ENCODE data around the gene PDLIM4.

PDLIM4 gene

DNA sequence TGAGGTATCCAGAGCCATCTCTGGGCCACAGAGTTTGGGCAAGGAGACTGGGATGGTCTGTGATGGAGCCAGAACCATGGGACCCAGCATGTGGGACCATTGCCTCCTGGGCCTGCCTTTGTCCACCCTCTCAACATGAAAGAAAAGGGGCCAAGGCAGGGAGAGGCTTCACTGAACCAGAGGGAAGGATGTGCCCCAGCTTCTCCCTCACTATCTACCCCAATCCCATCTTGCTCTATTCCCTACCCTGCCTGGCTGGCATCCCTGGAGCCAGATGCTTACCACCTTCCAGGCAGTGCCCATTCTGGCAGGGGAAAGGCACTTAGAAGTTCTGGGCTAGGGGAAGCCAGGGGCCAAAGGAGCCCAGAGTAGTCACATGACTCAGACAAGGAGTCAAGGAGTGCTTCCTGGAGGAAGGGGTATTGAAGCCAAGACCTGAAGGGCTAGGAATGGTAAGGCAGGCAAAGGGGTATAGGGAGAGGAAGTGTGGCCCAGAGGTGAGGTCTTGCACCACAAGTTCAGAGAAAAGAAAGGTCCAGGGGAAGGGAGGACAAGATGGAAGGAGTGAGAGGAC lies 9.8 kb downstream of the PDLIM4 start:
- Histone ChIP-seq H2BK15ac (ENCODE audit: low read length) (no peak overlapping the region), H3K18ac (ENCODE audit: low read length) (peak overlapping the region; percentile 42), H2BK120ac (ENCODE audit: low read depth, low read length) (no peak overlapping the region), H3K23ac (ENCODE audit: low read depth, low read length, poor library complexity) (no peak overlapping the region), H3K9ac (ENCODE audit: low read depth, low read length, poor library complexity) (no peak overlapping the region), H3K27me3 (ENCODE audit: control insufficient read depth in 3 of 3, insufficient read depth in 3 of 3, low read depth in 1 of 3, low read length in 3 of 3) (no peaks in the 10 kb centered on the region), H3K79me1 (ENCODE audit: low read depth, low read length) (no peaks in the 10 kb centered on the region), H3K4me2 (ENCODE audit: insufficient read depth, low read length, poor library complexity, severe bottlenecking) (no peak overlapping the region), H2AK5ac (ENCODE audit: low read depth, low read length) (no peak overlapping the region), H4K91ac (ENCODE audit: low read depth, low read length, poor library complexity) (no peak overlapping the region), H3K4ac (ENCODE audit: low read length) (no peak overlapping the region), H3K4me1 (ENCODE audit: control insufficient read depth in 2 of 2, insufficient read depth in 1 of 2, low read depth in 1 of 2, low read length in 2 of 2) (peaks cover 4 to 31% of the 10 kb centered on the region in 2 donors), H3K36me3 (replicated peaks in 1 of 2; ENCODE audit: control insufficient read depth in 2 of 2, insufficient read depth in 2 of 2, low read length in 2 of 2) (peaks cover 0 to 8% of the 10 kb centered on the region in 2 donors), H2BK12ac (ENCODE audit: low read length) (no peak overlapping the region), H2BK5ac (ENCODE audit: low read length) (no peak overlapping the region), H4K8ac (ENCODE audit: low read depth, low read length) (no peak overlapping the region), H3K4me3 (ENCODE audit: low read length in 2 of 2) (no peak overlapping the region), H3K14ac (ENCODE audit: low read length) (peak overlapping the region; percentile 50), H3K27ac (replicated peaks; ENCODE audit: low read length) (no peak overlapping the region), H3K9me3 (replicated peaks in 1 of 2; ENCODE audit: control insufficient read depth in 2 of 2, insufficient read depth in 1 of 2, low read depth in 1 of 2, low read length in 2 of 2) (no peaks in the 10 kb centered on the region), H2AFZ (ENCODE audit: low read length) (no peak overlapping the region)
- no peak for DNase-seq (ENCODE audit: low spot score)

DNA sequence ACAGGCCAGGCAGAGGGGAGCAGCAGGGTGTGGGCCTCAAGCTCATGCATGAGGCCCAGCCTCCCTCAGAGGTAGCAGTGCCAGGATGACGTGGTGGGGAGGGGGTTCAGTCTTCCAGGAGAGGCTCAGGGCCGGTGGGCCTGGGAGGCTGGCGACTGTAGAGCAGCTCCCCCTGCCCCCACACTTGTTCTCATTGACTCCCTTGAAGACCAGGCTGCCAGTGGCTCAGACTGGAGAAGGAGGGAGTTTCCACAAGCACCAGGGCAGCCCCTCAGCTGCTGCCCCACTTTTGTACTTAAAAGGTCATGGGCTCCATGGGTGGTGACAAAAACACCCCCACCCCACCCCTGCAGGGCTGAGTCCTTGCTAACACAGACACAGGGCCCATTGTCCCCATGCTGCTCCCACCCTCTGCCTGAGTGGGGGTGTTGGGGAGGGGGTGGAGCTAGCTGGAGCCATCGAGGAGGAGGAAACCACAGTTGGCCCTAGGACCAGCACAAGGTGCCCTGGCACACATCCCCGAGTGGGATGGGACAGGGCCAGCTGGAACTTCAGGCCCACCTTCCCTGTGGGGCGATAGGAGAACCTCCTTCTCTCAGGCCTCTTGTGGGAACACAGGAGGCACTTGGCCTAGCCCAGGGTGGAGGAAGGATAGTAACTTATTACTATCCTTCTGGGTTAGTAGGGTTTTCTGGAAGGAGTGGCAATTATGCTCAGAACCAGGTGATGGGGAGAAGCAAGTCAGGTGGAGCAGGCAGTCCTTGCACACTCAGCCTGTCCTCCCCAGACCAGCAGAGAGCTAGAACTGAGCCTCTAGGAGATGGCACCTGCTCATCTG lies 10.7 kb downstream of the PDLIM4 start:
- DNase-seq (ENCODE audit: low spot score) = no peak
- no CpG with 5 or more reads among the region's 6 CpGs for WGBS, 2 donors (ENCODE audit: extremely low coverage in 2 of 2, insufficient read length in 2 of 2, insufficient replicate concordance in 1 of 2)
- H3K18ac ChIP-seq (ENCODE audit: low read length) = peak overlapping the region; percentile 73

DNA sequence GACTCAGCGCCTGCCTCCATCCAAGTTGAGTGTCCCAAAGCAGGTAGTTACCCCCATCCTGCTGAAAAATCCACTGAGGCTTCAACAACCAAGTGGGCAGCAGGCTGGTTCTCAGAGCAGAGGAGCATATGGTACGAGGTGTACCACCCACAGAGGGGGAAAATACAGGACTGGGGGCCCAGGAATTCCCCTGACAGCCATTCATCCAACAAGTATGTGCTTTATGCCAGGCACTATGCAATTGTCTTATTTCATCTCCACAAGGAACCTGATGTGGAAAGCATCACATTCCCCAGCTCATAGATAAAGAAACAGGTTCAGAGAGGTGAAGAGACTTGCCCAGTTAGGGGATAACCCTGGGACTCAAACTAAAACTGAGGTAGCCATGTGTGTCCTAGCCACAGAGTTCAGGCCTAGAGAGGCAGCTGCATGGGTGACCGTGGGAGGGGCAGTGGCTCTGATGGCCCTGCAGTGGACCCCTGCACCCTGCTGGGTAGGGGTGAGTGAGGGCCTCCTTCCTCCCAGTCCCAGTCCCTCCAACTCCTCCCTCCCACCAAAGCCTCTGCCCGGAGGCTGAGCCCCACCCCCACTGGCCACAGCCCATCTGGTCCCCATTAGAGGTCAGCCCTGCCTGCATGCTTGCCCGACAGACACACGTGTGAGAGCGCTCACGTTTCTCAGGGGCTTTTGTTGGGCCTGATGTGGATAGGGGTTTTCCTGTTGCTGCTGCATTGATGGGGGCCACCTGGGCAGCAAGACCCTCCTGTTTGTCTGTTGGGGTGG lies 11.5 kb downstream of the PDLIM4 start:
- Histone ChIP-seq H3K27me3 (ENCODE audit: control insufficient read depth in 3 of 3, insufficient read depth in 3 of 3, low read depth in 1 of 3, low read length in 3 of 3) (no peaks in the 10 kb centered on the region), H3K4me3 (ENCODE audit: low read length in 2 of 2) (no peak overlapping the region), H3K27ac (replicated peaks; ENCODE audit: low read length) (no peak overlapping the region), H3K14ac (ENCODE audit: low read length) (no peak overlapping the region), H3K9me3 (replicated peaks in 1 of 2; ENCODE audit: control insufficient read depth in 2 of 2, insufficient read depth in 1 of 2, low read depth in 1 of 2, low read length in 2 of 2) (no peaks in the 10 kb centered on the region), H4K91ac (ENCODE audit: low read depth, low read length, poor library complexity) (no peak overlapping the region), H4K8ac (ENCODE audit: low read depth, low read length) (no peak overlapping the region), H2BK12ac (ENCODE audit: low read length) (no peak overlapping the region), H3K4me2 (ENCODE audit: insufficient read depth, low read length, poor library complexity, severe bottlenecking) (no peak overlapping the region), H2BK120ac (ENCODE audit: low read depth, low read length) (peak overlapping the region; percentile 39), H2AFZ (ENCODE audit: low read length) (peak overlapping the region; percentile 59), H3K9ac (ENCODE audit: low read depth, low read length, poor library complexity) (no peak overlapping the region), H3K18ac (ENCODE audit: low read length) (peak overlapping the region; percentile 73), H3K23ac (ENCODE audit: low read depth, low read length, poor library complexity) (no peak overlapping the region), H2AK5ac (ENCODE audit: low read depth, low read length) (peak overlapping the region; percentile 47), H2BK5ac (ENCODE audit: low read length) (peak overlapping the region; percentile 70), H3K4me1 (ENCODE audit: control insufficient read depth in 2 of 2, insufficient read depth in 1 of 2, low read depth in 1 of 2, low read length in 2 of 2) (peaks cover 4 to 30% of the 10 kb centered on the region in 2 donors), H3K36me3 (replicated peaks in 1 of 2; ENCODE audit: control insufficient read depth in 2 of 2, insufficient read depth in 2 of 2, low read length in 2 of 2) (peaks cover 0 to 7% of the 10 kb centered on the region in 2 donors), H3K79me1 (ENCODE audit: low read depth, low read length) (no peaks in the 10 kb centered on the region), H2BK15ac (ENCODE audit: low read length) (peak overlapping the region; percentile 52), H3K4ac (ENCODE audit: low read length) (no peak overlapping the region)
- DNase-seq (ENCODE audit: low spot score) = no peak
- no CpG with 5 or more reads among the region's 8 CpGs for WGBS, 2 donors (ENCODE audit: extremely low coverage in 2 of 2, insufficient read length in 2 of 2, insufficient replicate concordance in 1 of 2)

More for the DNA sequence above, 10.7 kb downstream of the PDLIM4 start:
- Histone ChIP-seq H3K14ac (ENCODE audit: low read length) (peak overlapping the region; percentile 50), H3K4me3 (ENCODE audit: low read length in 2 of 2) (no peak overlapping the region), H2BK15ac (ENCODE audit: low read length) (peak overlapping the region; percentile 1), H3K4me2 (ENCODE audit: insufficient read depth, low read length, poor library complexity, severe bottlenecking) (no peak overlapping the region), H3K79me1 (ENCODE audit: low read depth, low read length) (no peaks in the 10 kb centered on the region), H3K4ac (ENCODE audit: low read length) (peak overlapping the region; percentile 71), H2BK120ac (ENCODE audit: low read depth, low read length) (no peak overlapping the region), H4K8ac (ENCODE audit: low read depth, low read length) (no peak overlapping the region), H2BK5ac (ENCODE audit: low read length) (peak overlapping the region; percentile 70), H3K9me3 (replicated peaks in 1 of 2; ENCODE audit: control insufficient read depth in 2 of 2, insufficient read depth in 1 of 2, low read depth in 1 of 2, low read length in 2 of 2) (no peaks in the 10 kb centered on the region), H3K27ac (replicated peaks; ENCODE audit: low read length) (no peak overlapping the region), H3K4me1 (ENCODE audit: control insufficient read depth in 2 of 2, insufficient read depth in 1 of 2, low read depth in 1 of 2, low read length in 2 of 2) (peaks cover 4 to 31% of the 10 kb centered on the region in 2 donors), H4K91ac (ENCODE audit: low read depth, low read length, poor library complexity) (no peak overlapping the region), H3K9ac (ENCODE audit: low read depth, low read length, poor library complexity) (no peak overlapping the region), H2AK5ac (ENCODE audit: low read depth, low read length) (peak overlapping the region; percentile 72), H3K27me3 (ENCODE audit: control insufficient read depth in 3 of 3, insufficient read depth in 3 of 3, low read depth in 1 of 3, low read length in 3 of 3) (no peaks in the 10 kb centered on the region), H2BK12ac (ENCODE audit: low read length) (peak overlapping the region; percentile 76), H3K36me3 (replicated peaks in 1 of 2; ENCODE audit: control insufficient read depth in 2 of 2, insufficient read depth in 2 of 2, low read length in 2 of 2) (peaks cover 0 to 7% of the 10 kb centered on the region in 2 donors), H2AFZ (ENCODE audit: low read length) (no peak overlapping the region), H3K23ac (ENCODE audit: low read depth, low read length, poor library complexity) (no peak overlapping the region)
